Neural cell (in vitro differentiated cells): Measurements from ENCODE around the gene ADPRH. TPM values are rescaled to one million over a fixed set of nuclear protein-coding genes. Genes with fewer than 3 reads are reported as not detected.

Experiments used
- H2AFZ ChIP-seq: fragments of 200-600, 300-800 bp; sonication (generic), shearing (Covaris generic); 2 replicates; pipeline ENCODE4 v1.6.0; 2014; ENCODE audit warnings: low read depth, mild to moderate bottlenecking, antibody characterized with exemption, low read length, moderate library complexity
- H3F3A ChIP-seq: fragments of 200-600 bp; shearing (Covaris generic); 2 replicates; pipeline ENCODE4 v1.6.1; 2016; ENCODE audit warnings: mild to moderate bottlenecking, moderate library complexity, mixed read lengths, antibody characterized with exemption, low read length; ENCODE audit not compliant: insufficient read depth, poor library complexity, severe bottlenecking
- H3K27ac ChIP-seq: fragments of 200-600, 300-800 bp; sonication (generic), shearing (Covaris generic); 2 replicates; pipeline ENCODE4 v1.5.1; 2014; ENCODE audit warnings: mild to moderate bottlenecking, low read length, moderate library complexity
- H3K27me3 ChIP-seq: fragments of 300-800, 200-600 bp; sonication (generic), shearing (Covaris generic); 2 replicates; pipeline ENCODE4 v1.6.0; 2014; ENCODE audit warnings: mild to moderate bottlenecking, low read depth, low read length, moderate library complexity; ENCODE audit not compliant: insufficient read depth
- H3K36me3 ChIP-seq: fragments of 300-800, 200-600 bp; sonication (generic), shearing (Covaris generic); 2 replicates; pipeline ENCODE4 v1.5.1; 2014; ENCODE audit warnings: mild to moderate bottlenecking, antibody characterized with exemption, low read length, moderate library complexity; ENCODE audit not compliant: insufficient read depth
- H3K4me2 ChIP-seq: fragments of 300-800, 200-600 bp; sonication (generic), shearing (Covaris generic); 2 replicates; pipeline ENCODE4 v1.6.0; 2014; ENCODE audit warnings: mild to moderate bottlenecking, low read length
- H3K4me3 ChIP-seq: fragments of 300-800, 200-600 bp; sonication (generic), shearing (Covaris generic); 2 replicates; pipeline ENCODE4 v1.5.1; 2014; ENCODE audit warnings: mild to moderate bottlenecking, low read length, moderate library complexity
- H3K79me2 ChIP-seq: fragments of 200-600 bp; shearing (Covaris generic); replicated peaks from 2 replicates; pipeline ENCODE4 v1.6.0; 2014; ENCODE audit warnings: mild to moderate bottlenecking, low read length, moderate library complexity; ENCODE audit not compliant: insufficient read depth
- H3K9ac ChIP-seq: fragments of 300-800, 200-600 bp; sonication (generic), shearing (Covaris generic); 2 replicates; pipeline ENCODE4 v1.6.1; 2016; ENCODE audit warnings: mild to moderate bottlenecking, low read length, mixed read lengths
- H3K9me2 ChIP-seq: fragments of 200-600 bp; shearing (Covaris generic); 2 replicates; pipeline ENCODE4 v1.6.1; 2016; ENCODE audit warnings: mild to moderate bottlenecking, low read length, mixed read lengths; ENCODE audit not compliant: insufficient read depth
- H3K9me3 ChIP-seq: fragments of 200-600, 300-800 bp; sonication (generic), shearing (Covaris generic); 2 replicates; pipeline ENCODE4 v1.6.1; 2016; ENCODE audit warnings: mild to moderate bottlenecking, mixed run types, low read length, moderate library complexity, mixed read lengths
- H4K20me1 ChIP-seq: fragments of 200-600 bp; shearing (Covaris generic); 2 replicates; pipeline ENCODE4 v1.6.1; 2016; ENCODE audit warnings: mild to moderate bottlenecking, mixed run types; ENCODE audit not compliant: insufficient read depth
- CTCF ChIP-seq: fragments of 450-650 bp; IDR thresholded peaks from 2 replicates; pipeline ENCODE4 v1.5.1; 2014; ENCODE audit warnings: antibody characterized with exemption, mild to moderate bottlenecking, moderate library complexity; ENCODE audit not compliant: poor library complexity, severe bottlenecking
- EP300 ChIP-seq: fragments of 450-650 bp; conservative IDR thresholded peaks from 2 replicates; pipeline ENCODE4 v1.6.1; 2014; ENCODE audit warnings: antibody characterized with exemption, mild to moderate bottlenecking, moderate library complexity; ENCODE audit not compliant: poor library complexity, severe bottlenecking
- EZH2 ChIP-seq: fragments of 200-600, 300-800 bp; shearing (Covaris generic), sonication (generic); IDR thresholded peaks from 2 replicates; pipeline ENCODE4 v1.6.1; 2014; ENCODE audit warnings: antibody characterized with exemption, low read length, borderline replicate concordance, mild to moderate bottlenecking; ENCODE audit not compliant: insufficient read depth, poor library complexity, severe bottlenecking
- MXI1 ChIP-seq: fragments of 450-650 bp; conservative IDR thresholded peaks from 2 replicates; pipeline ENCODE4 v1.6.1; 2014; ENCODE audit warnings: antibody characterized with exemption, mild to moderate bottlenecking; ENCODE audit not compliant: poor library complexity, severe bottlenecking
- POLR2AphosphoS5 ChIP-seq: IDR thresholded peaks from 2 replicates; pipeline ENCODE4 v1.6.1; 2012
- RAD21 ChIP-seq: fragments of 450-650 bp; conservative IDR thresholded peaks from 2 replicates; pipeline ENCODE4 v1.6.1; 2014; ENCODE audit warnings: antibody characterized with exemption, mild to moderate bottlenecking, moderate library complexity
- REST ChIP-seq: IDR thresholded peaks from 2 replicates; pipeline ENCODE4 v1.6.1; 2012; ENCODE audit warnings: borderline replicate concordance
- SMC3 ChIP-seq: fragments of 450-650 bp; conservative IDR thresholded peaks from 2 replicates; pipeline ENCODE4 v1.6.1; 2014; ENCODE audit warnings: antibody characterized with exemption, mild to moderate bottlenecking, moderate library complexity; ENCODE audit not compliant: poor library complexity
- TAF1 ChIP-seq: IDR thresholded peaks from 2 replicates; pipeline ENCODE4 v1.6.1; 2012; ENCODE audit warnings: low read depth
- polyA plus RNA-seq: library from polyadenylated mRNA; depleted of rRNA; stranded (reverse); fragments of >200 nt; gene quantifications from 2 replicates; pipeline ENCODE4 v1.2.3, GENCODE V29; 2014

Gene ADPRH
- polyA plus RNA-seq, 1 donor from 2014 or later: 0.07 TPM

GRCh38 chr3:119630128-119630879 lies 51.0 kb downstream of the ADPRH start:
- H3K27me3 ChIP-seq: no peaks in the 10 kb centered on the region
- no peaks in the 10 kb centered on the region for H3F3A ChIP-seq
- no peaks in the 10 kb centered on the region for H3K79me2 ChIP-seq
- H3K9ac ChIP-seq: no peak overlapping the region
- no peaks in the 10 kb centered on the region for H4K20me1 ChIP-seq
- no peaks in the 10 kb centered on the region for H3K9me2 ChIP-seq
- H3K36me3 ChIP-seq: no peaks in the 10 kb centered on the region
- H3K9me3 ChIP-seq: no peaks in the 10 kb centered on the region
- no peak overlapping the region for H2AFZ ChIP-seq
- H3K4me3 ChIP-seq: no peak overlapping the region
- H3K27ac ChIP-seq: no peak overlapping the region
- TF ChIP-seq CTCF (no peak), RAD21 (no peak), EZH2 (no peak), SMC3 (no peak), TAF1 (no peak), REST (no peak), POLR2AphosphoS5 (no peak), MXI1 (no peak), EP300 (no peak)
- H3K4me2 ChIP-seq: no peak overlapping the region

- Histone ChIP-seq H3K27ac (no peak overlapping the region), H3K9me3 (no peaks in the 10 kb centered on the region), H3K4me3 (no peak overlapping the region), H3K4me2 (no peak overlapping the region), H3K9me2 (no peaks in the 10 kb centered on the region), H2AFZ (no peak overlapping the region), H3K36me3 (no peaks in the 10 kb centered on the region), H3K27me3 (no peaks in the 10 kb centered on the region), H3K9ac (no peak overlapping the region), H3F3A (no peaks in the 10 kb centered on the region), H4K20me1 (no peaks in the 10 kb centered on the region), H3K79me2 (no peaks in the 10 kb centered on the region)
- TF ChIP-seq CTCF: no peak
- no peak for TF ChIP-seq POLR2AphosphoS5
- no peak for TF ChIP-seq EZH2
- TF ChIP-seq EP300: no peak
- no peak for TF ChIP-seq RAD21
- TF ChIP-seq SMC3: no peak
- no peak for TF ChIP-seq MXI1
- TF ChIP-seq REST: no peak
- no peak for TF ChIP-seq TAF1
Measured at GRCh38 chr3:119630880-119631329, 51.6 kb downstream of the ADPRH start.
